ENCODE measurements around the gene SGMS1.

The SGMS1 gene

DNA sequence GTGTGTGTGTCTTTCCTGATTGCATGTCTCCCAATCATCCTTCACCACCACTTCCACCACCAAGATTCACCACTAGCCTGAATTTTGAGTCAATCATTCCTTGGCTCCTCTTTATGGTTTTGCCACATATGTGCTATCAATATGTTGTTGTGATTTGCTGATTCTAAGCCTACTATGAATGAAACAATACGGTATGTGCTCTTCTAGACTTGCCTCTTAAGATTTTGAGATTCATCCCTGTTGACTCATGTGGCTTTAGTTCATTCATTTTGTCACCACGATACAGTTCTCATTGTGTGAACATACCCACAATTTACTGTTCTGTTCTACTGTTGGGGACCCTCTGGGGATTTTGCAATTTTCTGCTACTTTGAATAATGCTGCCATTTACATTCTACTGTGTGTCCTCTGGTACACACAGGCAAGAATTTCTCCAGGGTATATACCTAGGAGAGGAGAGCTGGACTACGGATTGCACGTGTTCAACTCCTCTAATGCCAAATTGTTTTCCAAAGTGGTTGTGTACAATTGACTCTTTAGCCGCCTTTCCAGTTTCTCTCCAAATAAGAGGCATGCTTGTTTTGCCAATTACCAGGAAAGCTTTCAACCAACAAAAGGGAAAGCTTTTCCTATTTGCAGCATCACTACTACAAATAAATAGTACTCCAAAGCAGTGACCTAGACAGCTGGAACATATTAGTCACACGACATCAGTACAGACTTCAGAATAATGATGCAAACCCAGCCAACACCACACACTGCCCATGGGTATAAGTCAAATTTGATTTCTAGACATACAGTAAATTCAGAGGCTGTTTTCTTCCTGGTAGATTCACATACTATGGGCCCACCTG is 30.0 kb downstream of the SGMS1 start:
- TF ChIP-seq, protein P1, sequence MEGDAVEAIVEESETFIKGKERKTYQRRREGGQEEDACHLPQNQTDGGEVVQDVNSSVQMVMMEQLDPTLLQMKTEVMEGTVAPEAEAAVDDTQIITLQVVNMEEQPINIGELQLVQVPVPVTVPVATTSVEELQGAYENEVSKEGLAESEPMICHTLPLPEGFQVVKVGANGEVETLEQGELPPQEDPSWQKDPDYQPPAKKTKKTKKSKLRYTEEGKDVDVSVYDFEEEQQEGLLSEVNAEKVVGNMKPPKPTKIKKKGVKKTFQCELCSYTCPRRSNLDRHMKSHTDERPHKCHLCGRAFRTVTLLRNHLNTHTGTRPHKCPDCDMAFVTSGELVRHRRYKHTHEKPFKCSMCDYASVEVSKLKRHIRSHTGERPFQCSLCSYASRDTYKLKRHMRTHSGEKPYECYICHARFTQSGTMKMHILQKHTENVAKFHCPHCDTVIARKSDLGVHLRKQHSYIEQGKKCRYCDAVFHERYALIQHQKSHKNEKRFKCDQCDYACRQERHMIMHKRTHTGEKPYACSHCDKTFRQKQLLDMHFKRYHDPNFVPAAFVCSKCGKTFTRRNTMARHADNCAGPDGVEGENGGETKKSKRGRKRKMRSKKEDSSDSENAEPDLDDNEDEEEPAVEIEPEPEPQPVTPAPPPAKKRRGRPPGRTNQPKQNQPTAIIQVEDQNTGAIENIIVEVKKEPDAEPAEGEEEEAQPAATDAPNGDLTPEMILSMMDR (IDR thresholded peaks at IDR 0.05; ENCODE audit: extremely low read depth, missing control alignments), result no peak
- DNase-seq (ENCODE audit: low spot score), result no peak

DNA sequence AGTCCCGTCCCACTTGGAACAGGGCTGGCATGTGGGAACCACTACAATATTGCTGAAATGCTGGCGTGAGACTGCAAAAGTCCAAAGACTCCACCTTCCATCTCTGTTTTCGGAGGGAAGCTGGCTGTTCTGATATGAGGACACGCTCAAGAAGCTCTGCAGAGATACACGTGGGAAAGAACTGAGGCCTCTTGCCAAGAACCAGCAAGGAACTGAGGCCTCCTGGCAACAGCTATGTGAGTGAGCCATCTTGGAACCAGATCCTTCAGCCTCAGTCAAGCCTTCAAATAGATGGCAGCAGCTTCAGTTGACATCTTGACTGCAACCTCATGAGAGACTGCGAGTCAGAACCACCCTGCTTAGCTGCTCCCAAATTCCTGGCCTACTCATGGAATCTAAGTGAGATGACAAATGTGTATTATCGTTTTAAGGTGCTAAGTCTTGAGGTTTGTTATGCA is 30.8 kb downstream of the SGMS1 start:
- no peak for DNase-seq (ENCODE audit: low spot score)
- TF ChIP-seq, protein P1 (IDR thresholded peaks at IDR 0.05; ENCODE audit: extremely low read depth, missing control alignments), result no peak

GRCh38 chr10:50590935-50591334 is 32.8 kb downstream of the SGMS1 start:
- no peak for DNase-seq (ENCODE audit: low spot score)
- TF ChIP-seq, protein P1 (IDR thresholded peaks at IDR 0.05; ENCODE audit: extremely low read depth, missing control alignments), result no peak

DNA sequence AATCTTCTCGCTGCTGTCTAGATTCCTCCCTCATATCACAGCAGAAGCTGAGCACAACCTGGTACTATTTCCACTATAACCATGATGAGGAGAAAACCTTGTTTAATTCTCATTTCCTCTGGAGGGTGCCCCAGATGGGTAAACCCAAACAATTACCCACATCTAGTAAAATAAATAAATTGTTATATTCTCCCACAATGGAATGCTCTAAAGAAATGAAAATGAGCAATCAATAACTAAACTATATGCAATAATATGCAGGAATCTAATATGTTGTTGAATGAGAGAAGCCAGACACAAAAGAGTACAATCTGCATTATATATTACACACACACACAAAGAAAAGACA is 37.0 kb downstream of the SGMS1 start:
- TF ChIP-seq, protein P1 (IDR thresholded peaks at IDR 0.05; ENCODE audit: extremely low read depth, missing control alignments), result no peak
- DNase-seq (ENCODE audit: low spot score), result no peak

DNA sequence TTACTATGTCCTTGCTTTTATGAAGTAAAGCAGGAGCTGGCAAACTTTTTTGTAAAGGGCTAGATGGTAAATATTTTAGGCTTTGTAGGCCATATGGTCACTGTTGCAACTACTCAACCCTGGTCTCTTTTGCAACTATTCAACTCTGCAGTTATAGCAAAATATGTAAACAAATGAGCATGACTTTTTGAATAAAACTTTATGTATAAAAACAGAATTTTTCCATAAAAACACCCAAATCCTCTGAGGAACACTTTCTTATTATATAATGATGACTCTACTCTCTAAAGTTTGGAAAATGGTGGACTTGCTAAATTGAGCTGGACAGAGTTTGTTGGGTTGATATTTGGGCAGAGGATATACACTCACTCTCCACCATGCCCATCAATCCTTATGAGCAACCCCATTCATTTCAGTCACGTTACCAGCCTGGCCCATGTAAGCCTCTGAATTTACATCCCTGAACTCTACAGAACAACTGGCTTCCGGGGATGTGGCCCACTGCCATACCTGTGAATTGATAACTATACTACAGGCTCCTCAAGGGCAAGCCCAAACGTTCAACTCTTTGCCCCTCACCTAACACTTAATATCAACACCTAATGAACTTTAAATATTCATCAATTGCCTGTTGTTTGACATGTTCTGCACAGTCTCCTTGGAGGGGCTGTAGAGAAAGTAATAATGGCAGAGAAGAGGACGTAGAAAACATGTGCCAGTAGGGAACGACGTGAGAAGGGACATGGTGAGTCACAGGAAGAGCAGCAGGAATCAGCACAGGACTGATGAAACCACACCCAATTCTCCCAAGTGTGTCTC is 37.6 kb downstream of the SGMS1 start:
- no peak for DNase-seq (ENCODE audit: low spot score)
- TF ChIP-seq, protein P1 (IDR thresholded peaks at IDR 0.05; ENCODE audit: extremely low read depth, missing control alignments), result no peak

GRCh38 chr10:50582766-50583762 is 40.7 kb downstream of the SGMS1 start:
- TF ChIP-seq, protein P1 (IDR thresholded peaks at IDR 0.05; ENCODE audit: extremely low read depth, missing control alignments), result no peak
- DNase-seq (ENCODE audit: low spot score), result no peak

All from GM20000 (cell line).